Measurements from ENCODE around the gene AOPEP.

The AOPEP gene

DNA sequence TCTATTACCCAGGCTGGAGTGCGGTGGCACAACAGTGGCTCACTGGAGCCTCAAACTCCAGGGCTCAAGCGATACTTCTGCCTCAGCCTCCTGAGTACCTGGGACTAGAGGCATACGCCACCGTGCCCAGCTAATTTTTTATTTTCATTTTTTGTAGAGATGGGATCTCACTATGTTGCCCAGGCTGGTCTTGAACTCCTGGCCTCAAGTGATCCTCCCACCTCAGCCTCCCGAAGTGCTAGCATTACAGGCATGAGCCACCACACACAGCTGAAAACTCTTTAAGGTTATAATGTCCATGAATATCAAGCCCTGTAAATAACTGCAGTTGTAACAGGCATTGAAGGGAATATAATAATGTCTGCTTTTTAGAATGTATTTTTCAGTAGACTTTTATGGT, 271.2 kb downstream of the AOPEP start:
- no peak for DNase-seq (ENCODE audit: extremely low read depth, low read depth)
- TF ChIP-seq, protein P1, sequence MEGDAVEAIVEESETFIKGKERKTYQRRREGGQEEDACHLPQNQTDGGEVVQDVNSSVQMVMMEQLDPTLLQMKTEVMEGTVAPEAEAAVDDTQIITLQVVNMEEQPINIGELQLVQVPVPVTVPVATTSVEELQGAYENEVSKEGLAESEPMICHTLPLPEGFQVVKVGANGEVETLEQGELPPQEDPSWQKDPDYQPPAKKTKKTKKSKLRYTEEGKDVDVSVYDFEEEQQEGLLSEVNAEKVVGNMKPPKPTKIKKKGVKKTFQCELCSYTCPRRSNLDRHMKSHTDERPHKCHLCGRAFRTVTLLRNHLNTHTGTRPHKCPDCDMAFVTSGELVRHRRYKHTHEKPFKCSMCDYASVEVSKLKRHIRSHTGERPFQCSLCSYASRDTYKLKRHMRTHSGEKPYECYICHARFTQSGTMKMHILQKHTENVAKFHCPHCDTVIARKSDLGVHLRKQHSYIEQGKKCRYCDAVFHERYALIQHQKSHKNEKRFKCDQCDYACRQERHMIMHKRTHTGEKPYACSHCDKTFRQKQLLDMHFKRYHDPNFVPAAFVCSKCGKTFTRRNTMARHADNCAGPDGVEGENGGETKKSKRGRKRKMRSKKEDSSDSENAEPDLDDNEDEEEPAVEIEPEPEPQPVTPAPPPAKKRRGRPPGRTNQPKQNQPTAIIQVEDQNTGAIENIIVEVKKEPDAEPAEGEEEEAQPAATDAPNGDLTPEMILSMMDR (IDR thresholded peaks at IDR 0.05; ENCODE audit: low read depth, low read length), result no peak

DNA sequence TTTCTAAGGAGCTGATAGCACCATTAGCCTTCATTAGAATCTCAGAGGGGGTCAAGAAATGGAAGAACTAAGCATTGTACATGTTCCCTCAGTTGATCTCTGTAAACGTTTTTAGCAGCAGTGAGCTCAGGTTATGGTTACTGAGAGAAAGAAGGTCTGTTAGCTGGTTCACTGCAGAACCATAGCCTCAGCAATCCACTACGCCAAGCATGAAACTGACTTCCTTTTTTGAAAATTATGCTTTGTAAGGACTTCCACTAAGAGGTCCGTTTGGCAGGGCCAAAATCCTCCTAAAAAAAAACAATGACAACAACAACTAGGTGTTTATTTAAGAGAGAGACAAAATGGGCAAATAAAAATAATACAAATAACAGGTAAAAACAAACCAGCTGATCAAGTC, 273.3 kb downstream of the AOPEP start:
- no peak for DNase-seq (ENCODE audit: extremely low read depth, low read depth)
- TF ChIP-seq, protein P1 (IDR thresholded peaks at IDR 0.05; ENCODE audit: low read depth, low read length), result no peak

DNA sequence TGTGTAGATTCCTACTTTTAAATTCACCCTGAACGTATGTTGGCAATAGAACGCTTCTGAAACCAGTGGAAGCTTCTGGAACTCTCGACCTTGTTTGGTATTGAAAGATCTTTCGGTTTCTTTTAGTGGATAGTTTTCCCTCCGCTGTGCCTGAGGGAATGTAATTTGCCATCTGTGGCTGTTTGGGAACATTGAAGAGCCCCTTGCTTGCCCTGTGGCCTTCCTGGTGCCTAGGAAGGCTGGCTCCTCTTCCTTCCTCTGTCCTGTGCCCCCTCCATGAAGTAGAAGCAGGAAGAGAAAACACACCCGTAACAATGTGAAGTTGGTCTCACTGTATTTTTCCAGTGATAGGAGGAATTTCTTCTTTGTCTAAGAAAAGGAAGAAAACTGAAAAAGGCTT, 274.3 kb downstream of the AOPEP start:
- TF ChIP-seq, protein P1 (IDR thresholded peaks at IDR 0.05; ENCODE audit: low read depth, low read length), result no peak
- DNase-seq (ENCODE audit: extremely low read depth, low read depth), result no peak

DNA sequence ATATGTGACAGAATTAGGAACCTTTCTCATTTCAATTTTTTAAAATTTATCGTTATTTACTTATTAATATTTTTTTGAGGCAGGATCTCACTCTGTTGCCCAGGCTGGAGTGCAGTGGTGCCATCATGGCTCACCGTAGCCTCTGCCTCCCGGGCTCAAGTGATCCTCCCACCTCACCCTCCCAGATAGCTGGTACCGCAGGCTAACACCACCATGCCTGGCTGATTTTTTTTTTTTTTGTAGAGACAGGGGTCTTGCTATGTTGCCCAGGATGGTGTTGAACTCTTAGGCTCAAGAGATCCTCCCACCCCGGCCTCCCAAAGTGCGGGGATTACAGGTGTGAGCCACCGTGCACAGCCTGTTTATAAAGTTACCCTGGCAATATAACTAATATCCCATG, 275.2 kb downstream of the AOPEP start:
- DNase-seq (ENCODE audit: extremely low read depth, low read depth), result no peak
- TF ChIP-seq, protein P1 (IDR thresholded peaks at IDR 0.05; ENCODE audit: low read depth, low read length), result no peak

DNA sequence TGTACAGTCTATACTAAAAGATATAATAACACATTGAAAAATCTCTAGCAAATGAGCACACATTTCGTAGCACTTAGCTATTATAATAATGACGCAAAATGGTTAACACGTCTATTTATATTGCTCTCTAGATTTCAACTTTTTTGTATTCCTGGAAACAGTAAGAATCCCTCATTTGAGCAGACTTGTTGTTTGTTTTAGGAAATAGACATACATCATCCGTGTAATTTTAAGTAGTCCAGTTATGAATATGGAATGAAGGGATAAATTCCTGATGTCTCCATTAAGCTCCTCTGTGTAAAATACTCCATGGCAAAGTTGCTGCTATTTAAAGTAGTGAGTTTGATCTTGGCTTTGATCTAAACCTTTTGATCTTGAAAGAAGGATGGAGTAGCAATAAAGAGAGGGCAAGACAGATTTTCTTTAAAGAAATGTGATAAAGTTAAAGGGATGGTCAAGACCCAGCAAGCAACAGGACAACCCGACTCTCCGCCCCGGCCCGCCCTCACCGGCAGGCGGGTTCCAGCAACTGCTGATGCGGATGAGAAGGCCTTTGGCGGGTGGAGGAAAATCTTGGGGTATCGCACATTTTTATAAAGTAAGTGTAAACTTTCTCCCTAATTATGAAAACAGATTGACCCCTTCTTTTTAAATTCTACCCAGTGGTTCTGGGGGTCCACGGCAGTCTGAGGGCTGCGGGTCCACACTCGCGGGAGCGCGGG, 277.4 kb downstream of the AOPEP start:
- TF ChIP-seq, protein P1 (IDR thresholded peaks at IDR 0.05; ENCODE audit: low read depth, low read length), result no peak; the same call in 1 of the 2 replicates
- no peak for DNase-seq (ENCODE audit: extremely low read depth, low read depth)

DNA sequence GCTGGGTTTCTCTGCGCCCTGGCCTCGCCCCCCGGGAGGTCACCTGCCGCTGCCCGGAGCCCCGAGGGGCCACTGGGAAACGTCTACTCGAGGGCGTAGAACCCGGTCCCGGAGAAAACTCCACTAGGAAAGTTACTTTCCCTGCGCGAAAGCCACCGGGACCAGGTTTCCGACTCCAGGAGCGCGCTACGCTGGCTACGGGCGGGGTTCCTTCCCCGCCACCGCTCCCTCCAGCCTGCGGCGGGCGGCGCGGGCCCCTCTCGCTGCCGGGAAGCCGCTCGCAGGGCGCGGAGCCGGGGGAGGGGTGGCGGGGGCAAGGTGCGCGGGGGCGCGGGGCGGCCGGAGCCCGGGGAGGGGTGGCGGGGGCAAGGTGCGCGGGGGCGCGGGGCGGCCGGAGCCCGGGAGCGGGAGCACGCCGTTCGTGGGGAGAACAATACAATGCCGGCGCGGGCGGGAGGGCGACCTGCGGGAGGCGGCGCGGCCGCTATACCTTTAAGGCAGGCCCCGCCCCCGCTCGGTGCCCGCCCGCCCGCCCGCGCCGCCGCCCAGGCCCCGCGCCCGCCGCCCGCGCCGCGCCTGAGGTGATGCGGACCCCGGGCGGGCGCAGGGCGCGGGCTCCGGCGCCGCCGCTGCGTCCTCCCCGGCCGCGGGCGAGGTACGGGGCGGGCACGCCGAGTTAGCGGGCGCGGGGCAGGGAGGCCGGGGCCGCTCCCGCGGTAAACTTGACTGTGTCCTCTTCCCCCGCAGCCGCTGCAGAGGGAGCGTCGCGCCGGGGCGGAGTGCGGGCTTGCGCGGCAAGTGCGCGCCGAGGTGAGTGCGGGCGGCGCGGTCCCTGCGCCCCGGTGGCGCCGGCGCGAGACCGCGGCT, 278.1 kb downstream of the AOPEP start:
- TF ChIP-seq, protein P1 (IDR thresholded peaks at IDR 0.05; ENCODE audit: low read depth, low read length), result no peak

More for the DNA sequence above, 278.1 kb downstream of the AOPEP start:
- DNase-seq (ENCODE audit: extremely low read depth, low read depth), result no peak
